Vagina (tissue), 2 donors: ENCODE data around the gene FAH.

ENCODE experiments used
- CTCF ChIP-seq, 3 experiments: fragments of 450-650 bp in 2 of 3; fragments of 200-600 bp in 1 of 3; sonication (generic) in 1 of 3; IDR thresholded peaks; one replicate each; pipeline ENCODE4 v1.5.1; 2017 to 2019; ENCODE audit warnings: antibody characterized with exemption in 3 of 3, mild to moderate bottlenecking in 2 of 3, moderate library complexity in 2 of 3
- POLR2A ChIP-seq, 2 donors: fragments of 450-650 bp; IDR thresholded peaks; one replicate each; pipeline ENCODE4 v1.6.1; 2017; ENCODE audit warnings: antibody characterized with exemption in 2 of 2, mild to moderate bottlenecking in 2 of 2, moderate library complexity in 2 of 2
- POLR2AphosphoS5 ChIP-seq, 2 donors: sonication (generic); formaldehyde crosslinking; IDR thresholded peaks; one replicate each; pipeline ENCODE4 v1.9.0; 2017; ENCODE audit warnings: antibody characterized with exemption in 2 of 2, mild to moderate bottlenecking in 2 of 2, low read depth in 1 of 2; ENCODE audit not compliant: insufficient read depth in 1 of 2

- TF ChIP-seq CTCF (IDR thresholded peaks at IDR 0.05) (no peak), POLR2AphosphoS5 (IDR thresholded peaks at IDR 0.05; ENCODE audit: insufficient read depth in 1 of 2, low read depth in 1 of 2) (no peak), POLR2A (IDR thresholded peaks at IDR 0.05) (no peak)
These were observed 32.4 kb downstream of the FAH start for GRCh38 chr15:80185152-80185551.
